Pons (tissue), 1 donor: ENCODE data around the gene ANKRD12.

Experiments
- DNase-seq: peaks from one replicate; pipeline ENCODE4 v3.0.0-alpha.2; 2016; ENCODE audit warnings: low spot score

The ANKRD12 gene

GRCh38 chr18:9292047-9292446, 155.5 kb downstream of the ANKRD12 start:
- DNase-seq = no peak

- no peak for DNase-seq
These were observed 157.4 kb downstream of the ANKRD12 start for GRCh38 chr18:9293948-9294347.

GRCh38 chr18:9296233-9297006, 159.8 kb downstream of the ANKRD12 start:
- no peak for DNase-seq

DNA sequence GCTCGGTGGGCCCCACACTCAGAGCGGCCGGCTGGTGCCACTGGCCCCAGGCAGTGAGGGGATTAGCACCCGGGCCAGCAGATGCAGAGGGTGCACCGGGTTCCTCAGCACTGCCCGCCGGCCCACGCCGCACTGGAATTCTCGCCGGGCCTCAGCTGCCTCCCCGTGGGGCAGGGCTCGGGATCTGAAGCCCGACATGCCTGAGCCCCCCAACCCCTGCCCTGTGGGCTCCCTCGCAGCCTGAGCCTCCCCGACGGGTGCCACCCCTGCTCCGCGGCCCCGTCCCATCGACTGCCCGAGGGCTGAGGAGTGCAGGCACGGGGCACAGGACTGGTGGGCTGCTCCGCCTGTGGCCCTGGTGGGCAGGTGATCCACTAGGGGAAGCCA, 160.4 kb downstream of the ANKRD12 start:
- no peak for DNase-seq

GRCh38 chr18:9304388-9305070, 167.9 kb downstream of the ANKRD12 start:
- no peak for DNase-seq

DNA sequence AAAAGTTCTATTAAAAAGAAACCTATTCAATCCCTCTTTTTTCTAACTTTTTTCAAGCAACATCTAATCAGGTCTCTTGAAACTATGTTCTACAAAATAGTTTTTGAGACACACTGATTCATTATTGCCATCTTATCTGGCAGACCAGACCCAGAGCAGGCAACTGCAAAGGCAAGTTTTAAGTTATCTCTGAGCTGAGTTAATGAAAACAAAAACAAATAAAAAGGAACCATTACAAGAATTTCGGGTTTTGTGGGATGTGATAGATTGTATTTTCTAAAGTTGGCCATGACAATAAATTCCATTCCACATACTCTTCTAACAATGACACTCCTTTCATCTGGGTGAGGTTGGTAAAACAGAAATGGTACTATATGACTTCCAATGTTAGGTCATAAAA, 182.8 kb downstream of the ANKRD12 start:
- DNase-seq = no peak

GRCh38 chr18:9321017-9321452, 184.5 kb downstream of the ANKRD12 start:
- no peak for DNase-seq

- DNase-seq = no peak
These were observed 185.2 kb downstream of the ANKRD12 start for GRCh38 chr18:9321736-9322135.

- no peak for DNase-seq
These were observed 186.2 kb downstream of the ANKRD12 start for GRCh38 chr18:9322744-9323143.

GRCh38 chr18:9323750-9324445, 187.3 kb downstream of the ANKRD12 start:
- no peak for DNase-seq

DNA sequence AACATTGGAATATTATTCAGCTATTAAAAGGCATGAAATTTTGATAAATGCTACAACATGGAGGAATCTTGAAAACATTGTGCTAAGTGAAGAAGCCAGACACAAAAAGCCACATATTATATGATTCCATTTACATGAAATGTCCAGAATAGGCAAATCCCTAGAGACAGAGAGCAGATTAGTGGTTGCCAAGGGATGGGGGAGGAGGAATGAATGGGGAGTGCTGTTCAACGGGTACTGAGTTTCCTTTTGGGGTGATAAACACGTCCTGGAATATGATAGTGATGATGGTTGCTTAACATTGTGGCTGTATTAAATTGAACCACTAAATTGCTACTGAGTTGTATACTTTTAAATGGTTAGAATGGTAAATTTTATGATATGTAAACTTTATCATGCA, 189.1 kb downstream of the ANKRD12 start:
- no peak for DNase-seq

- DNase-seq = no peak
These were observed 192.2 kb downstream of the ANKRD12 start for GRCh38 chr18:9328776-9329175.

- no peak for DNase-seq
These were observed 192.9 kb downstream of the ANKRD12 start for GRCh38 chr18:9329471-9329870.

DNA sequence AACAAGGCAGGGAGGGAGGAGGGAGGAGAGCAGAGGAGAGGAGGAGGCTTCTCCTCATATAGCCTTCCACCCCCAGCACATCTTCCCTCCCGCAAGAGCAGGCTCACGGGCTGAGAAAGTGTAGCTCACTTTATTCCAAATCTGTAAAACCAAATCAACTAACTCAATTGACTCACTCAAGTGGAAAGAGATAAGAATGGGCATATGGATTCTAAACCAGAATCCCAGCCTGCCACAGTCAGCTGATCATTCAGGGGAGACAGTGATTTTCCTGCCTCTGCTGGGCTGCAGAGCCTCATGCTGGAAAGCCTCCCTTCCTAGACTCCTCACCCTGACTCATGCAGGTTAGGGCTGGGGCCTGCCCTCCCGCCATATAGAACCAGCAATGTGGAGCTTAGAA, 193.8 kb downstream of the ANKRD12 start:
- DNase-seq = no peak

DNA sequence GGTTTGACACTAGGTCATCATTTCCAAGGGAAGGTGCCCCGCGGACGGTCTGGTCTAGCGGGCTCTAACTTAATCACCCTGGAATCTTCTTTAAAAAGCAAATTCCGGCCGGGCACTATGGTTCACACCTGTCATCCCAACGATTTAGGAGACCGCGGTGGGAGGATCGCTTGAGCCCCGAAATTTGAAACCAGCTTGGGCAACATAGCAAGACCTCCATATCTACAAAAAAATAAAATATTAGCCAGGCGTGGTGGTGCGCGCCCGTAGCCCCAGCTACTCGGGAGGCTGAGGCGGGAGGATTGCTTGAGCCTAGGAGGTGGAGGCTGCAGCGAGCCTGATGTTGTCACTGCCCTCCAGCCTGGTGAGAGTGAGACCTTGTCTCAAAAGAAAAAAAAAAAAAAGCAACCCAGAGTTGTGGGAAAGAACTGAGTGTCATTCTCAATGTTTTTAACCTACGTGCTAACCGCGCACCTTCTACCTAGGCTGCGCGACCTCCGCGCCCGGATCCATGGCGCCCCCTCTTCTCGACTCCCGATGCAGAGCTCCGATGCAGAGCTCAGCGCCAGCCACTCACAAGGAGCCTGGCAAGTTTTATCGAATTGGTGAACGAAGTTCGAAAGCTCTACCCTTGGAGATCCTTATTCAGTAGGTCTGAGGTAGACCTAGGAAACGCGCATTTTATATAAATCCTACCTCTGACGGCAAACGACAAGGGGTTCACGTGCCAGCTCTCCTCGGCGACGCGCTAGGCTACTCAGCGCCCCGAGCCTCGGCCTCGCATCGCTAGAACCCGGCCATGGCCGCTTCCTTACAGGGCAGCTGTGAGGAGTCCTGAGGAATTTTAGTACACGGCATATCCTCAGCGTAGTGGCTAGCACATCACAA, 197.1 kb downstream of the ANKRD12 start:
- no peak for DNase-seq

GRCh38 chr18:9334329-9334972, 197.9 kb downstream of the ANKRD12 start, which contains the start of gene TWSG1:
TSS of gene TWSG1 (plus strand) at chr18:9334773. CDS start at chr18:9337230, 2,457 bp downstream.
- peak; percentile 89 for DNase-seq

DNA sequence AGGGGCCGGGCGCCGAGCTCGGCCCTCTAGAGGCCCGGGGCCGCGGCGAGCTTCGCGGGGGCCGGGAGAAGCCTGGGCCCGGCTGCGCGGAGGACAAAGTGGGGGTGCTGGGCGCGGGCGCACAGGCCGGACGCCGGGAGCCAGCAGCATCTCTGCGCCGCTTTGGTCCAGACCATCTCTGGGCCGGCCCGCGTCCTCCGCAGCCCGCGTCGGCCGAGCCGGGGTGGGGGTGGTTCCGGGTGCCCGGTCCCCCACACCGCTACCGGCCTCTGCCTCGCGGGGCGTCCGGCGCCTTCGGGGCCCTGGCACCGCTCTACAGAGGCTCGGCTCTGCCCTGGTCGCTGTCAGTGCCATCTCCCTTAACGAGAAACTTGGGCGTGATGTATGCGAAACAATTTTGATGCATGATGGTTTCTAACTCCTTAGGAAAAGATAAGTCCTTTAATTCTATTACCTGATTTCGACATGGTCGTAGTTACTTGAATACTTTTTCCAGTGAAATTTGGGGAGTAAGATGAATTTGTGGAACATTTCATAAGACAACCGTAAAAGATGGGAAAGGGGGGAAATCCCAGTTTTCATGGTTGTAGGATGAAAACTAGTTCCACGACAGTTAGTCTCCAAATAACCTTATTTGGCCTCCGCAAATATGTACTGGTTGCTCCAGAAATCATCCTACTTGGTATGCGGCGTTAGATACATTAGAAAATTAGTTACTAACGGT, 198.6 kb downstream of the ANKRD12 start:
- DNase-seq = peak; percentile 37
